ENCODE measurements around the gene ACTL10.

ACTL10 gene

GRCh38 chr20:33689973-33690372 is 23.2 kb downstream of the ACTL10 start:
- Histone ChIP-seq H3F3A (ENCODE audit: low read depth) (peaks cover 8% of the 10 kb centered on the region; the same call in 1 of the 2 replicates), H3K4me3 (ENCODE audit: low read length, poor library complexity, severe bottlenecking) (peak overlapping the region; percentile 56), H3K4me2 (ENCODE audit: low read depth, low read length, poor library complexity, severe bottlenecking) (peak overlapping the region; percentile 69), H3K27me3 (ENCODE audit: insufficient read depth, low read length, poor library complexity, severe bottlenecking) (no peaks in the 10 kb centered on the region), H3K9ac (ENCODE audit: low read depth, low read length, poor library complexity, severe bottlenecking) (peak overlapping the region; percentile 44), H3K36me3 (ENCODE audit: insufficient read depth, low read length) (no peaks in the 10 kb centered on the region), H3K9me2 (replicated peaks; ENCODE audit: low read depth, low read length) (no peaks in the 10 kb centered on the region), H4K20me1 (ENCODE audit: insufficient read depth, low read length, poor library complexity, severe bottlenecking) (peaks cover 2% of the 10 kb centered on the region), H3K79me2 (ENCODE audit: insufficient read depth, low read length) (peaks cover 7% of the 10 kb centered on the region), H3K4me1 (ENCODE audit: insufficient read depth, low read length, poor library complexity, severe bottlenecking) (peaks cover 28% of the 10 kb centered on the region), H2AFZ (ENCODE audit: low read length) (no peak overlapping the region), H3K9me3 (ENCODE audit: insufficient read depth, low read depth, low read length) (no peaks in the 10 kb centered on the region)
- TF ChIP-seq EZH2phosphoT487 (IDR thresholded peaks at IDR 0.05; ENCODE audit: borderline replicate concordance): no peak
- TF ChIP-seq, protein P1, sequence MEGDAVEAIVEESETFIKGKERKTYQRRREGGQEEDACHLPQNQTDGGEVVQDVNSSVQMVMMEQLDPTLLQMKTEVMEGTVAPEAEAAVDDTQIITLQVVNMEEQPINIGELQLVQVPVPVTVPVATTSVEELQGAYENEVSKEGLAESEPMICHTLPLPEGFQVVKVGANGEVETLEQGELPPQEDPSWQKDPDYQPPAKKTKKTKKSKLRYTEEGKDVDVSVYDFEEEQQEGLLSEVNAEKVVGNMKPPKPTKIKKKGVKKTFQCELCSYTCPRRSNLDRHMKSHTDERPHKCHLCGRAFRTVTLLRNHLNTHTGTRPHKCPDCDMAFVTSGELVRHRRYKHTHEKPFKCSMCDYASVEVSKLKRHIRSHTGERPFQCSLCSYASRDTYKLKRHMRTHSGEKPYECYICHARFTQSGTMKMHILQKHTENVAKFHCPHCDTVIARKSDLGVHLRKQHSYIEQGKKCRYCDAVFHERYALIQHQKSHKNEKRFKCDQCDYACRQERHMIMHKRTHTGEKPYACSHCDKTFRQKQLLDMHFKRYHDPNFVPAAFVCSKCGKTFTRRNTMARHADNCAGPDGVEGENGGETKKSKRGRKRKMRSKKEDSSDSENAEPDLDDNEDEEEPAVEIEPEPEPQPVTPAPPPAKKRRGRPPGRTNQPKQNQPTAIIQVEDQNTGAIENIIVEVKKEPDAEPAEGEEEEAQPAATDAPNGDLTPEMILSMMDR (conservative IDR thresholded peaks at IDR 0.05; ENCODE audit: low read length): no peak

- Histone ChIP-seq H3K4me1 (ENCODE audit: insufficient read depth, low read length, poor library complexity, severe bottlenecking) (peaks cover 17% of the 10 kb centered on the region), H3K27me3 (ENCODE audit: insufficient read depth, low read length, poor library complexity, severe bottlenecking) (no peaks in the 10 kb centered on the region), H3K9me2 (replicated peaks; ENCODE audit: low read depth, low read length) (no peaks in the 10 kb centered on the region), H4K20me1 (ENCODE audit: insufficient read depth, low read length, poor library complexity, severe bottlenecking) (no peaks in the 10 kb centered on the region), H3K9ac (ENCODE audit: low read depth, low read length, poor library complexity, severe bottlenecking) (no peak overlapping the region), H3K36me3 (ENCODE audit: insufficient read depth, low read length) (no peaks in the 10 kb centered on the region), H3K9me3 (ENCODE audit: insufficient read depth, low read depth, low read length) (no peaks in the 10 kb centered on the region), H3K4me2 (ENCODE audit: low read depth, low read length, poor library complexity, severe bottlenecking) (no peak overlapping the region), H2AFZ (ENCODE audit: low read length) (no peak overlapping the region), H3K79me2 (ENCODE audit: insufficient read depth, low read length) (no peaks in the 10 kb centered on the region), H3F3A (ENCODE audit: low read depth) (peaks cover 8% of the 10 kb centered on the region; the same call in 1 of the 2 replicates), H3K4me3 (ENCODE audit: low read length, poor library complexity, severe bottlenecking) (no peak overlapping the region)
- TF ChIP-seq, protein P1 (conservative IDR thresholded peaks at IDR 0.05; ENCODE audit: low read length): no peak
- TF ChIP-seq EZH2phosphoT487 (IDR thresholded peaks at IDR 0.05; ENCODE audit: borderline replicate concordance): no peak
Observed at GRCh38 chr20:33693289-33693688, 26.5 kb downstream of the ACTL10 start.

- Histone ChIP-seq H3K9ac (ENCODE audit: low read depth, low read length, poor library complexity, severe bottlenecking) (no peak overlapping the region), H3K9me3 (ENCODE audit: insufficient read depth, low read depth, low read length) (no peaks in the 10 kb centered on the region), H3K4me1 (ENCODE audit: insufficient read depth, low read length, poor library complexity, severe bottlenecking) (peaks cover 12% of the 10 kb centered on the region), H2AFZ (ENCODE audit: low read length) (no peak overlapping the region), H4K20me1 (ENCODE audit: insufficient read depth, low read length, poor library complexity, severe bottlenecking) (no peaks in the 10 kb centered on the region), H3K79me2 (ENCODE audit: insufficient read depth, low read length) (no peaks in the 10 kb centered on the region), H3K36me3 (ENCODE audit: insufficient read depth, low read length) (no peaks in the 10 kb centered on the region), H3K9me2 (replicated peaks; ENCODE audit: low read depth, low read length) (no peaks in the 10 kb centered on the region), H3K4me2 (ENCODE audit: low read depth, low read length, poor library complexity, severe bottlenecking) (no peak overlapping the region), H3K27me3 (ENCODE audit: insufficient read depth, low read length, poor library complexity, severe bottlenecking) (no peaks in the 10 kb centered on the region), H3K4me3 (ENCODE audit: low read length, poor library complexity, severe bottlenecking) (no peak overlapping the region), H3F3A (ENCODE audit: low read depth) (peaks cover 8% of the 10 kb centered on the region; the same call in 1 of the 2 replicates)
- no peak for TF ChIP-seq EZH2phosphoT487 (IDR thresholded peaks at IDR 0.05; ENCODE audit: borderline replicate concordance)
- TF ChIP-seq, protein P1 (conservative IDR thresholded peaks at IDR 0.05; ENCODE audit: low read length): 0 out of 2 replicates have a peak, but pooled peaks have one; percentile 13
Observed at GRCh38 chr20:33693741-33694638, 27.2 kb downstream of the ACTL10 start.
